OCI-LY7 (cell line): ENCODE results near the gene VPS13C. TPM values are rescaled to one million over a fixed set of nuclear protein-coding genes. Genes with fewer than 3 reads are reported as not detected.

Source experiments
- BruUV-seq: library from RNA; stranded (reverse); fragments of 400-500 nt; replicated peaks from 2 replicates; lab custom pipeline; 2021; lab: Mats Ljungman, UMichigan
- CTCF ChIA-PET: fragments of 300-600 bp; sonication (Branson Sonifier 250); formaldehyde crosslinking; loops from one replicate; lab custom pipeline; 2022; ENCODE audit warnings: antibody characterized with exemption; ENCODE audit not compliant: unreplicated experiment; lab: Charles Lee
- POLR2A ChIA-PET: fragments of 300-600 bp; sonication (Branson Sonifier 250); formaldehyde crosslinking; loops from one replicate; lab custom pipeline; 2022; ENCODE audit warnings: antibody characterized with exemption; lab: Charles Lee
- DNase-seq: peaks from one replicate; pipeline ENCODE4 v3.0.0-alpha.2; 2015; ENCODE audit warnings: low spot score
- H2AFZ ChIP-seq: fragments of 200-600 bp; sonication (generic), shearing (Covaris generic); 2 replicates; pipeline ENCODE4 v1.6.1; 2014; ENCODE audit warnings: mild to moderate bottlenecking, antibody characterized with exemption, low read length, moderate library complexity
- H3K27ac ChIP-seq: fragments of 200-600 bp; sonication (generic); 2 replicates; pipeline ENCODE4 v1.5.1; 2014; ENCODE audit warnings: mixed run types, low read depth, mild to moderate bottlenecking, moderate library complexity, low read length, inconsistent platforms; ENCODE audit not compliant: poor library complexity, severe bottlenecking
- H3K36me3 ChIP-seq: fragments of 200-600 bp; sonication (generic); 2 replicates; pipeline ENCODE4 v1.6.1; 2014; ENCODE audit warnings: mild to moderate bottlenecking, antibody characterized with exemption, low read length, moderate library complexity, mixed read lengths; ENCODE audit not compliant: insufficient read depth
- H3K4me1 ChIP-seq: fragments of 200-600 bp; sonication (generic); 2 replicates; pipeline ENCODE4 v1.5.1; 2014; ENCODE audit warnings: mild to moderate bottlenecking, low read length; ENCODE audit not compliant: insufficient read depth, poor library complexity, severe bottlenecking
- H3K4me2 ChIP-seq: fragments of 200-600 bp; sonication (generic); 2 replicates; pipeline ENCODE4 v1.6.1; 2014; ENCODE audit warnings: mild to moderate bottlenecking, low read length
- H3K4me3 ChIP-seq: fragments of 200-600 bp; sonication (generic); 2 replicates; pipeline ENCODE4 v1.5.1; 2014; ENCODE audit warnings: mild to moderate bottlenecking, low read depth, low read length; ENCODE audit not compliant: poor library complexity, severe bottlenecking
- H3K79me2 ChIP-seq: fragments of 200-600 bp; sonication (generic); 2 replicates; pipeline ENCODE4 v1.6.1; 2016; ENCODE audit warnings: low read depth, mild to moderate bottlenecking, low read length, moderate library complexity, mixed read lengths; ENCODE audit not compliant: insufficient read depth
- H3K9me2 ChIP-seq: fragments of 200-600 bp; sonication (generic); 2 replicates; pipeline ENCODE4 v1.6.1; 2016; ENCODE audit warnings: mild to moderate bottlenecking, low read length, mixed read lengths; ENCODE audit not compliant: insufficient read depth
- H3K9me3 ChIP-seq: fragments of 200-600 bp; sonication (generic); 2 replicates; pipeline ENCODE4 v1.6.1; 2014; ENCODE audit warnings: mild to moderate bottlenecking, mixed run types, low read length, mixed read lengths
- H4K20me1 ChIP-seq: fragments of 200-600 bp; sonication (generic); 2 replicates; pipeline ENCODE4 v1.6.1; 2014; ENCODE audit warnings: mild to moderate bottlenecking, antibody characterized with exemption, low read length, moderate library complexity, mixed read lengths; ENCODE audit not compliant: insufficient read depth
- CTCF ChIP-seq: fragments of 200-600 bp; sonication (generic); conservative IDR thresholded peaks from 2 replicates; pipeline ENCODE4 v1.5.1; 2014; ENCODE audit warnings: mild to moderate bottlenecking, antibody characterized with exemption, low read length, moderate library complexity, mixed read lengths
- EZH2phosphoT487 ChIP-seq: fragments of 200-600 bp; sonication (generic); IDR thresholded peaks from 2 replicates; pipeline ENCODE4 v1.6.1; 2018; ENCODE audit warnings: low read depth, borderline replicate concordance, mild to moderate bottlenecking, mixed run types, antibody characterized with exemption, low read length, moderate library complexity, mixed read lengths
- intact Hi-C: fragments of 100-400 bp; cut with micrococcal nuclease; formaldehyde crosslinking; loops from one replicate; pipeline ENCODE4 v1.10.0; 2022; ENCODE audit not compliant: unreplicated experiment
- total RNA-seq, 2 experiments: library from RNA; depleted of rRNA in 1 of 2; stranded (reverse); fragments of >200 nt in 1 of 2; shearing (Covaris generic) in 1 of 2; gene quantifications; 2 replicates each; pipeline ENCODE4 v1.2.3, GENCODE V29; 2014 to 2022

Gene VPS13C
- total RNA-seq, 2 experiments from 2014 or later = 44.4 to 60.6 TPM

GRCh38 chr15:61871926-61872522 is 188.2 kb downstream of the VPS13C start:
- Histone ChIP-seq H3K4me3 (no peak overlapping the region), H2AFZ (no peak overlapping the region), H4K20me1 (no peaks in the 10 kb centered on the region), H3K4me2 (no peak overlapping the region), H3K27ac (no peak overlapping the region), H3K4me1 (no peaks in the 10 kb centered on the region), H3K9me3 (no peaks in the 10 kb centered on the region), H3K79me2 (no peaks in the 10 kb centered on the region), H3K36me3 (peaks cover 53% of the 10 kb centered on the region), H3K9me2 (no peaks in the 10 kb centered on the region)
- peak; percentile 24 for DNase-seq
- no TSS peak for BruUV-seq
- CTCF ChIA-PET = interaction anchor here (0.5 kb wide), 1 partner anchor 200 kb away, joined by 3 read pairs; no protein-coding TSS in a partner anchor
- POLR2A ChIA-PET = interaction anchor here (0.6 kb wide), 1 partner anchor 170 kb away, joined by 3 read pairs; no protein-coding TSS in a partner anchor
- intact Hi-C loops = loop anchor here (2.0 to 10.0 kb wide), 2 partner anchors 199 to 383 kb away; no protein-coding TSS in a partner anchor
- TF ChIP-seq CTCF = peak; percentile 92
- no peak for TF ChIP-seq EZH2phosphoT487

- POLR2A ChIA-PET = interaction anchor here (1.0 kb wide), 1 partner anchor 9 kb away, joined by 3 read pairs; no protein-coding TSS in a partner anchor
These were observed 190.6 kb downstream of the VPS13C start for GRCh38 chr15:61869656-61870055.

More at GRCh38 chr15:61869656-61870055, 190.6 kb downstream of the VPS13C start:
- Histone ChIP-seq H3K4me2 (no peak overlapping the region), H3K36me3 (peaks cover 49% of the 10 kb centered on the region), H3K9me2 (no peaks in the 10 kb centered on the region), H3K27ac (no peak overlapping the region), H2AFZ (no peak overlapping the region), H3K79me2 (no peaks in the 10 kb centered on the region), H4K20me1 (no peaks in the 10 kb centered on the region), H3K4me3 (no peak overlapping the region), H3K9me3 (no peaks in the 10 kb centered on the region), H3K4me1 (no peaks in the 10 kb centered on the region)
- TF ChIP-seq CTCF = no peak
- no peak for TF ChIP-seq EZH2phosphoT487
- BruUV-seq = no TSS peak
- CTCF ChIA-PET = no interaction called here
- DNase-seq = no peak
- intact Hi-C loops = loop anchor here (10.0 kb wide), 1 partner anchor 385 kb away; no protein-coding TSS in a partner anchor
